H1 (cell line): ENCODE measurements around the gene BNC2. TPM values are rescaled to one million over a fixed set of nuclear protein-coding genes. Genes with fewer than 3 reads are reported as not detected.

Source experiments
- CHD1 ChIP-seq: IDR thresholded peaks from 2 replicates; pipeline ENCODE4 v1.6.1; 2012; ENCODE audit warnings: low read depth, low read length, improper control_type of control experiment
- NANOG ChIP-seq: IDR thresholded peaks from 2 replicates; pipeline ENCODE4 v1.6.1; 2011; ENCODE audit warnings: low read length, low read depth, mild to moderate bottlenecking, inconsistent platforms; ENCODE audit not compliant: insufficient read depth, poor library complexity, severe bottlenecking
- RBBP5 ChIP-seq: IDR thresholded peaks from 2 replicates; pipeline ENCODE4 v1.7.1; 2012; ENCODE audit warnings: low read depth, mild to moderate bottlenecking, inconsistent platforms, low read length, moderate library complexity, borderline replicate concordance
- RNF2 ChIP-seq: fragments of 200-900, 300-1000 bp; sonication (generic); IDR thresholded peaks from 2 replicates; pipeline ENCODE4 v1.7.1; 2016; ENCODE audit warnings: borderline replicate concordance, low read depth, mild to moderate bottlenecking, antibody characterized with exemption, low read length; ENCODE audit not compliant: poor library complexity, severe bottlenecking; ENCODE audit errors: missing control alignments
- SIRT6 ChIP-seq: IDR thresholded peaks from one replicate; pipeline ENCODE4 v1.7.1; 2012; ENCODE audit warnings: low read length, inconsistent platforms
- polyA plus RNA-seq, 7 experiments: library from polyadenylated mRNA; depleted of rRNA in 3 of 7; stranded (reverse) in 5 of 7; unstranded in 2 of 7; fragments of >200 nt in 5 of 7; fragments of 200-250 nt in 2 of 7; gene quantifications; 1 replicate in 5 of 7; 2 replicates in 1 of 7; 4 replicates in 1 of 7; pipeline versions ENCODE4 v1.2.1 to v1.2.3, GENCODE V29; 2011 to 2013; ENCODE audit warnings: missing spikeins in 2 of 7, mixed read lengths in 2 of 7
- total RNA-seq: library from RNA; stranded (reverse); fragmentation: NEBNext Ultra II Directional; extraction: Animal tissue kit (Norgen Biotek cat#: 25700); gene quantifications from 2 replicates; pipeline ENCODE4 v1.2.1, GENCODE V29; 2021

Gene BNC2
- total and polyA plus RNA-seq, 2 of the 8 experiments (the other 6 are each of a cell fraction or from before 2014, with no cell fraction given): 16.0 to 26.8 TPM

GRCh38 chr9:16659096-16659495 lies 211.4 kb downstream of the BNC2 start (continued):
- no peak for TF ChIP-seq NANOG
- TF ChIP-seq SIRT6: no peak
- no peak for TF ChIP-seq RNF2
- no peak for TF ChIP-seq CHD1
- TF ChIP-seq RBBP5: no peak
- TF ChIP-seq, all 59 proteins: peak for 0
